GM21576 (cell line): Measurements from ENCODE around the gene FOXR1.
"Not testable (repeated sequence)": the region's sequence is repeated elsewhere in the genome, so short reads cannot be mapped to it uniquely, and the experiment has no call there.

Source experiments
- ATAC-seq: cut with Tn5 transposase; IDR thresholded peaks from one replicate; pipeline ENCODE4 v1.9.1; 2021; ENCODE audit warnings: mild to moderate bottlenecking, moderate library complexity; ENCODE audit not compliant: unreplicated experiment

FOXR1 gene

DNA sequence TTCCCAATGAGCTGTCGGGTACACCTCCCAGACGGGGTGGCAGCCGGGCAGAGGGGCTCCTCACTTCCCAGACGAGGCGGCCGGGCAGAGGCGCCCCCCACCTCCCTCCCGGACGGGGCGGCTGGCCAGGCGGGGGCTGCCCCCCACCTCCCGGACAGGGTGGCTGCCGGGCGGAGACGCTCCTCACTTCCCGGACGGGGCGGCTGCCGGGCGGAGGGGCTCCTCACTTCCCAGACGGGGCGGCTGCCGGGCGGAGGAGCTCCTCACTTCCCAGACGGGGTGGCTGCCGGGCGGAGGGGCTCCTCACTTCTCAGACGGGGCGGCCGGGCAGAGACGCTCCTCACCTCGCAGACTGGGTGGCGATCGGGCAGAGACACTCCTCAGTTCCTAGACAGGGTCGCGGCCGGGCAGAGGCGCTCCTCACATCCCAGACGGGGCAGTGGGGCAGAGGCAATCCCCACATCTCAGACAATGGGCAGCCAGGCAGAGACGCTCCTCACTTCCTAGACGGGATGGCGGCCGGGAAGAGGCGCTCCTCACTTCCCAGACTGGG, 20.0 kb downstream of the FOXR1 start:
- ATAC-seq = not testable (repeated sequence)

DNA sequence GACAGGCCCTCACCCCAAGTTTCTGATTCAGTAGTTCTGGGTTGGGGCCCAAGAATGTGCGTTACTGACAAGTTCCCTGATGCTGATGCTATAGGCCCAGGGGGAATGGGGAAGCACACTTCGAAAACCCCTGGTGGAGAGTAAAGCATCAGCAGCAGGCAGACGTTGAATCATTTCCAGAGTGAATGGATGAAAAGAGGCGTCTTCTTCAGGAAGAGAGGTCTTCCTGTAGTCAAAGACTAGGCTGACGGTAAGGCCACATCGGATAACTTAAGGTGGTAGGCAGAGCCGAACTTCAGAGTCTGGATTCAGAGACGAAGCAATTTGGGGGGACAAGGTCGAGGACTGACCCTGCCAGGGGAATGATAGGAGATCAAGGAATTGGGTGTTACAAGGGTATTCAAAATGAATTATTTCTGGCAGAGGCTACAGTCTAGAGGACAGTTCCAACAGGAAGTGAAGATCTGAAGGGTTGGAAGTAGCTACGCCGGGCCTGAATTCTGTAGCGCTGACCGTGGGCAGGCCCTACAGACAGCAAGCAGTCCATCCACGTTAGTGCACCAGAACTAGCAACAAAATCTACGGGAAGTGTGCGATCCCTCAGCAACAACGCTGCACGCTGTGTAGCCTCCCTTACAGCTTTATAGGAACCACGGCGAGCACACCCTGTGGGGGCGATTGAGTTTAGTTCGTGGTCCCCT, 25.5 kb downstream of the FOXR1 start:
- peak; percentile 11 for ATAC-seq

DNA sequence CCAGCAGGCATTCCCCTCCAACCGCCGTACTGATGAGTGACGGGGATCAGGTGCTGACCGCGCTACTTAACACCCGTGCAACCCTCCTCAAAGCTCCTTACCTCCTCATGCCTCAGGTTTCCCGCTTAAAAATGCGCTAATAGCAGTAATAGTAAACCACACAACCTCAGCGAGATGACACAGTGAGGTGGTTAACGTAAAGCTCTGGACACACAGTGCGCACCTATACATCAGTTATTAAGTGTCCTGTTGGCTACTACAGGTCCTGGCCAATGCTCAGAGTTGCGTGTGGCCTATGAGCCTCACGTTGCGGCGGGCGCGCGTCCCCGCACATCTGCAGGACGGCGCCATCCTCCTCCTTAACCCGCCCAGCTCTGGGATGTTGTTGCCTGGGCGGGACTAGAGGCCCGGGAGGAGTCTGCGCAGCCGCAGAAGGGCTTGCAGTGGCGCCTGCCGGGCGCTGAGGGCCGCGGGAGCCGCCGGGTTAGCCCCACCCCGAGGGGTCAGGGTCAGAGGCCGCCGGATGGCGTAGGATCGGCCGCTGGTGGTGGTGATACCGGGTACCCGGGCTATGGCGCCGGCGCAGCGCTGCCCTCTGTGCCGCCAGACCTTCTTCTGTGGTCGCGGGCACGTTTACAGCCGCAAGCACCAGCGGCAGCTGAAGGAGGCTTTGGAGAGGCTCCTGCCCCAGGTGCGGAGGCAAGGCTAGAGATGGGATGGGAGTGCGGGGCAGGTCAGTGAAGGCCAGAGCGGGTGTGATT, 26.2 kb downstream of the FOXR1 start, which contains the start of gene CENATAC:
Gene CENATAC (plus strand): TSS at position 512 of the 761 bp plus-strand sequence. CDS start 60 bp downstream, at position 572.
- peak; percentile 90 for ATAC-seq

DNA sequence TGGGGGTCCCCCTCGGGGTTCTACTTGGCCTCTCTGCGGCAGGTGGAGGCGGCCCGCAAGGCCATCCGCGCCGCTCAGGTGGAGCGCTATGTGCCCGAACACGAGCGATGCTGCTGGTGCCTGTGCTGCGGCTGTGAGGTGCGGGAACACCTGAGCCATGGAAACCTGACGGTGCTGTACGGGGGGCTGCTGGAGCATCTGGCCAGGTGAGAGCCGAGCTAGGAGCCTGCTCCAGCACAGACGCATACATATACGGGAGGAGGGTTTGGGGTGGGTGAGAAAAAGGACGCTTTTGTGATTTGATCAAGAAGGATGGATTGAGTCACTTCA, 26.8 kb downstream of the FOXR1 start:
- ATAC-seq = peak; percentile 17

DNA sequence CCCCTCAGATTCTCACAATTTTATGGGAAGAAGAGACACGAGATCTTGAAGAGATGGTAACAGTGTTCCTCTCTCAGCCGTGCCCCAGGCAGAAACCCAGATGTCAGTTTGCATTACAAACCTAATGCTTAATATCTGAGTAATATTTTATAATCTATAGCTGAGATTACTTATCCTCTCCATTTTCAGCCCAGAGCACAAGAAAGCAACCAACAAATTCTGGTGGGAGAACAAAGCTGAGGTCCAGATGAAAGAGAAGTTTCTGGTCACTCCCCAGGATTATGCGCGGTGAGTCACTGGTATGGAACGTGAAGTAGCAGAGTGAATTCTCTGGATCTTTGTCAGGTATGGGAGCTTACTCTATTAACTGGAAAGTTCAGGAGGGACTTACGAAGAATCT, 27.3 kb downstream of the FOXR1 start:
- no peak for ATAC-seq

DNA sequence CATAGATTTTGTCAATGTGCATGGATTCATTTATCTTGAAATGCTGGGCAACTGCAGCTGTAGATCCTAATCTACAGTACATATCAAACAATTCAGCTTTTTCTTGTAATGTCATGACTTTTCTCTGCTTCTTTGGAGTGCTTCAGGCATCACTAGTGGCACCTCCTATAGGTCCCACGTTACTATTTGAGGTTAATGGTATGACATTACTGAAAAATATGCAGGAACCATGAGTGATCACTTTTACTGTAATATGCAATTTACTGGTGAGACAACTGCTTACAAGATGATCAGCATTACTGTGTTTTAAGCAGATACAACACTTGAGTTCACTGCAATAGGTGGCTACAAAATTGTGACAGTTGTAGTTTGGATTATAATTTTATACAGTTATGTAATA, 29.3 kb downstream of the FOXR1 start:
- ATAC-seq = no peak

DNA sequence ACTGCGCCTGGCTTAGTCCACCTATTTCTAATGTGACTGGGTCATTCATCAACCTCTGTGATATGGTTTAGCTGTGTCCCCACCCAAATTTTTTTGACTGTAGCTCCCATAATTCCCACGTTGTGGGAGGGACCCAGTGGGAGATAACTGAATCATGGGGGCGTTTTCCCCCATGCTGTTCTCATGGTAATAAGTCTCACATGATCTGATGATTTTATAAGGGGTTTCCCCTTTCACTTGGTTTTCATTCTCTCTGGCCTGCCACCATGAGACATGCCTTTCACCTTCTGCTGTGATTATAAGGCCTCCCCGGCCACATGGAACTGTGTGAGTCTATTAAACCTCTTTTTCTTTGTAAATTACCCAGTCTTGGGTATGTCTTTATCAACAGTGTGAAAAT, 35.1 kb downstream of the FOXR1 start:
- no peak for ATAC-seq

DNA sequence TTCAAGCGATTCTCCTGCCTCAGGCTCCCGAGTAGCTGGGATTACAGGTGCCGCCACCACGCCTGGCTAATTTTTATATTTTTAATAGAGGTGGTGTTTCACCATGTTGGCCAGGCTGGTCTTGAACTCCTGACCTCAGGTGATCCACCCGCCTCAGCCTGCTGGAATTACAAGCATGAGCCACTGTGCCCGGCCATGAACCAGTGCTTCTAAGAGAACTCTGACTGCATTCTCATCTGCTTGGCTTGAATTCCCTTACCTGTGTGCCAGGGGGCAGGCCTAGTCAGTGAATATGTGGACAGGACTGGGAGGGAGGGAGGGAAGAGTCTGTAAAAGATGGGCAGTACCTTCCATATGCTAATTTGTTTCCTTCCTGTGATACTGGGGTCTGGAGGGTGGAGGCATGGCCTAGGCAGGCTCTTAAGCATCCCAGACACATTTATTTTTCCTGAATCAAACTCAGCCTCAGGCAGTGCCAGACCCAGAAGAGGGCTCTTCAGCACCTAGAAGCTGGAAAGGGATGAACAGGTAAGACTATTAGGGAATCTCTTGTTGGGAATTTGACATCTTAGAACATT, 40.0 kb downstream of the FOXR1 start:
- no peak for ATAC-seq

DNA sequence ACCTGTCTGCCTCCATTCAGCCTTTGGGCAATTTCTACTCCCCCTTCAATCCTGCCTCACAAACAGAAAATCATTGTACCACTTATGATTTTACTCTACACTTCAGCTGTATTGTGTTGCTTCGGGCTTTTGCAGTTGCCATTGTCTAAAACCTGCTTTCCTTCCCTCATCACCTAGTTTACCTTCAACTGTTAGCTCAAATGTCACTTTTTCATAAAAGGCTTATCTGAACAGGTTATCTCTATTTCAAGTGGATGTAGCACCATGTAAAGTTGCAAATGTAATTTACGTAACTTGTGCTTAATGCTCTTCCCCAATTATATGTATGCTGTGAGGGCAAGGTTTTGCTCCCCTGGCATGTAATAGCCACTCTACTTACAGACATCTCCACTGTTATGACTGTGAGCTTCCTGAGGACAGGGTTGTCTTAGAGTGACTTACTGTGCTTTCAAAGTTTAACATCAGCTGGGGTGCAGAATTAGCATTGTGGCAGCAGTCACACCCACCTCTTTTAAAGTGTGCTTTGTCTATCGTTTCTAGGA, 41.1 kb downstream of the FOXR1 start:
- no peak for ATAC-seq

DNA sequence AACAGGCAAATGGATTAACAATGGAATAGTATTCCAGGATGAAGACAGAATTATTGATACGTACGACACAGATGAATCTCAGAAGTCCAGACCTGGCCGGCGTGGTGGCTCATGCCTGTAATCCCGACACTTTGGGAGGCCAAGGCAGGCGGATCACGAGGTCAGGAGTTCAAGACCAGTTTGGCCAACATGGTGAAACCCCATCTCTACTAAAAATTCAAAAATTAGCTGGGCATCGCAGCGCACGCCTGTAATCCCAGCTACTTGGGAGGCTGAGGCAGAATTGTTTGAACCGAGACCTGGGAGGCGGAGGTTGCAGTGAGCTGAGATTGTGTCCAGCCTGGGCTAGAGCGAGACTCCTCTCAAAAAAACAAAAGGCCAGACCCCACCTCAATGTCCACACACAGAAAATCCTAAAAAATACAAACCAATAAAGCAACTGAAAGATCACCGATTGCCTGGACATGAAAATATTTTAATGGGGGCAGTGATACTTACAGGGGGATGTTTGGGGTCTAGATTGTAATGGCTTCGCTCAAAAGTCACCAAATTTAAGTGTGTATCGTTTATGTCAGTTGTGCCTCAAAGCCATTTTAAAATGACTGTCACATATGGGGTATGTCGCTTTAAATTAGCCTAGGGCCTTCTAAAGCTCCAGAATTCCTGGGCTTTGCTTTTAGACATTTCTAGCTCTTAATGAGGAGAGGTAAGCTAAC, 42.8 kb downstream of the FOXR1 start:
- no peak for ATAC-seq

DNA sequence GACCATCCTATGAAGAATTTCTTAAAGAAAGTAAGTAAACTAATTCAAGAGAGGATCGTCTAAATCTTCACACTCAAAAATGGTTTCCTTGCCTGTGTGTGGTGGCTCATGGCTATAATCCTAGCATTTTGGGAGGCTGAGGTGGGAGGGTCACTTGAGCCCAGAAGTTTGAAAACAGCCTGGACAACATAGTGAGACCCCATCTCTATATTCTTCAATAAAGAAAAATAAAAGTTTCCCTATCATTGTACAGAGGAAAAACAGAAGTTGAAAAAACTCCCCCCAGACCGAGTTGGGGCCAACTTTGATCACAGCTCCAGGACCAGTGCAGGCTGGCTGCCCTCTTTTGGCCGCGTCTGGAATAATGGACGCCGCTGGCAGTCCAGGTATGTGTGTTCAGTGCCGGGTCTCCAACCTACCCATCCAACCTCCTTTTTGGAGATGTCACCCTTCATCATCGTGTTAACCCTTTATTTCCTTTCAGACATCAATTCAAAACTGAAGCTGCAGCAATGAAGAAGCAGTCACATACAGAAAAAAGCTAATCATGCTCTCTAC, 43.6 kb downstream of the FOXR1 start:
- ATAC-seq = no peak

DNA sequence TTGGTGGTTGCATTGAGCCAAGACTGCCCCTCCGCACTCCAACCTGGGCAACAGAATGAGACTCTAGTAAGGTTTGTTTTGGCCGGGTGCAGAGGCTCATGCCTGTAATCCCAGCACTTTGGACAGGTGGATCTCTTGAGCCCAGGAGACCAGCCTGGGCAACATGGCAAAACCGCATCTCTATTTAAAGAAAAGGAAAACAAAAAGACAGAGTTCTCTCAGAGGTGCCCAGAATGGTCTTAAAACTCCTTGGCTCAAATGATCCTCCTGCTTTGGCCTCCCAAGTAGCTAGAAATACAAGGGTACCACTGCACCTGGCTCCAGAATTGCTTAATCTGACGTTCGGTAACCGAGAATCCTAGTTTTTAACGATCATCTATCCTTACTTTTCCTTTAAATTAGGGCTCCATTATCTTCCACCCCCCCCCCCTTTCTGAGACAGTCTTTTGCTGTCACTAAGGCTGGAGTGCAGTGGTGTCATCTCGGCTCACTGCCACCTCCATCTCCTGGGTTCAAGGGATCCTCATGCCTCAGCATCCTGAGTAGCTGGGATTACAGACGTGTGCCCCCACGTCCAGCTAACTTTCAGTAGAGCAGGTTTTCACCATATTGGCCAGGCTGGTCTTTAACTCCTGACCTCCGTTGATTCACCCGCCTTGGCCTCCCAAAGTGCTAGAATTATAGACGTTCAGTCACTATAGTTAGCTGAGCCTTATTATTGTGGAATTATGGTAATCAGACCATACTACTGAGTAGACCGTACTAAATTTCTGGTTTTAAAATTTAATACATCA, 44.9 kb downstream of the FOXR1 start:
- no peak for ATAC-seq

DNA sequence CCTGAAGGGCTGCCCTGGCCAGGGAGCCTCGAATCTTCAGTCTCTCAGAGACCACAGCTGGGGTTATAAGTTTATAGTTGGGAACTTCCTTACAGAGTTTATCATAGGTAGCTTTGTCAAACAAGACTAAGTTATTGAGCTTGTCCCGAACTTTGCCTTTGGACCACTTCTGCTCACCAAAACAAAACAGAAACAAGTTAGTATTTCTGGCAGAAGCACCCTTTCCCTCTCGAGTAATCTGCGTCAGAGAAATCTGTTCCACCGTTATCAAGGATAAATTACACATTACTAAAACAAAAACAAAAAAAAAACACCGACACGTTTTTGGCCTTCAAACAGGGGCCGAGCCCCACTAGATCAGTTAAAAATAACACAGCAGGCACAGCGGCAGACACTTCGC, 45.8 kb downstream of the FOXR1 start:
- ATAC-seq = not testable (repeated sequence)

DNA sequence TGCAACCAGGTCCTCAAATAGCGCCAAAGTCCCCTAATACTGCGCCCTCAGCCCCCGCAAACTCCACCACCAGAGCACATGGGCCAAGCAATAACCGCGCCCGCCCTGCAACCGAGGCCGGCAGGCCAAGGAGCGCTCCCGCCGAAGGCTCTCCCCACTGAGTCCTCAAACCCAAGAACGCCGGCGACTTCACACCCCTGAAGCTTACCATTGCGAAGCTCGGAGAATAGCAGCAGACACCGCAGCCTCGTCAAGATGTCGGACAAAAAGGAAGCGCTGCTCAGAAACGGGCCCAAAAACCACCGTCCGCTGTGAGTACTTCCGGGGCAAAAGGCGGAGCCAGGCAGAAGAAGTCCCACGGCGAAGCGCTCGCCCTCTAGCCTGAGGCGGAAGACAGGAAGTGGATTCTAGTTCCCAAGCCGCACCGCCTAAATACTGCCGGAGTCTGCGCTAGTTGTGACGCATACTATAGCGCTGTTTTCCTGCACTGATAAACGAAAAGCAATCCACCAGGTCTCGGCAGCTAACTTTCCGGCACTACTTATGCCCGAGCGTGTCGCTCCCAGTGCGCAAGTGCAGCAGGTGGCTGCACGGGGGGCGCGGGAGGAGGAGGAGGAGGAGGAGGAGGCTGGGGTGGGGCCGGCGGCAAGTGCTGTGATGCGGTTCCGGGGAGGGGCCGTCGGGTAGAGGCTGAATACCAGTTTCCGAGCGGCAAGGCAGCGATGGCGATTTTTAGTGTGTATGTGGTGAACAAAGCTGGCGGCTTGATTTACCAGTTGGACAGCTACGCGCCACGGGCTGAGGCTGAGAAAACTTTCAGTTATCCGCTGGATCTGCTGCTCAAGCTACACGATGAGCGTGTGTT, 46.7 kb downstream of the FOXR1 start, which contains the start of the genes RPS25 and TRAPPC4:
Gene RPS25 (minus strand): TSS at position 270 of the 865 bp plus-strand sequence. CDS start 59 bp downstream, at position 211.
Gene TRAPPC4 (plus strand): TSS at position 693 of the 865 bp plus-strand sequence. CDS start 30 bp downstream, at position 723.
- peak; percentile 76 for ATAC-seq

DNA sequence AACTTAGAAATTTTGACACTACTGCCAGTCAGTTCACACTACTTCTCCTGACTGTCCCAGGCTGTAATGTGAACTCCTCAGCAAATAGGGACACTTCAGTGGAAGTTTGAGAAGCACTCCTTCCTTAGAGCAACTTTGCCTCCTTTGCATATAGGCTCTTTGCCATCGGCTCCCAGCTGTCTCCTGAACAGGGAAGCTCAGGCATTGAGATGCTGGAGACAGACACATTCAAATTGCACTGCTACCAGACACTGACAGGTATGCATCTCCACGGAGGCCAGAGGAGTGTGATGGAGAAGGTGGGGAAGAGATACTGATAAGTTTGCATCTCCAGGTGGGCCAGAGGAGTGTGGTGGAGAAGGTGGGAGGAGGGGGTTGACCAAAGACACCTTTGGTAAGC, 48.4 kb downstream of the FOXR1 start:
- no peak for ATAC-seq

DNA sequence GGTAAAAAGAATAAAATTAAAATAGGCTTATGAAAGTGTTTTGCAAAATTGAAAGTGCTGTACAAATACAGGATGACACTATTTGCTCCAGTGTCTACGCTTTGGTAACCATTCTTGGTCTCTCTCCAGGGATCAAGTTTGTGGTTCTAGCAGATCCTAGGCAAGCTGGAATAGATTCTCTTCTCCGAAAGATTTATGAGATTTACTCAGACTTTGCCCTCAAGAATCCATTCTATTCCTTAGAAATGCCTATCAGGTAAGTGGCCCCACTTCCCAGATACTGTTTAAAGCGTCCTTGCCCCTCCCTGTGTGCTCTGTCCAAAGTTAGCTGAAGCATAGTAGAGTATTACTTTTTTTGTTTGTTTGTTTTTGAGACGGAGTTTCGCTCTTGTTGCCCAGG, 50.1 kb downstream of the FOXR1 start:
- no peak for ATAC-seq

DNA sequence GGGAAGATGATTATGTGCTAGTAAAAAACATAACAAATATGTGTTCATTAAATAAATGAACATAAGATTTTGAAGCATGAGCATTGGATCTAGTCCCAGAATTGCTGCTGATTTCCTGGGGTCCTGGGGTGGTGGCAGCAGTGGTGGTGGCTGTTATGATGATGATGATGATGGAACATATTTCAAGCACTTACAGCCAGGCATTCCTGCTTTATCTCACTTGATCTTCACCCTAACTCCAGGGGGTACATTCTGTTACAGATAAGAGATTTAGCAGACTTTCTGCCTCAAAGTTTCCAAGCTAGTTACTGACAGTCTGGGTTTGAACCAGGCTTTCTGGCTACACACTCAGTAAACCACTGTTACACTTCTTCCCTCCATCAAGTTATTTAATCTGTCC, 52.2 kb downstream of the FOXR1 start:
- no peak for ATAC-seq

DNA sequence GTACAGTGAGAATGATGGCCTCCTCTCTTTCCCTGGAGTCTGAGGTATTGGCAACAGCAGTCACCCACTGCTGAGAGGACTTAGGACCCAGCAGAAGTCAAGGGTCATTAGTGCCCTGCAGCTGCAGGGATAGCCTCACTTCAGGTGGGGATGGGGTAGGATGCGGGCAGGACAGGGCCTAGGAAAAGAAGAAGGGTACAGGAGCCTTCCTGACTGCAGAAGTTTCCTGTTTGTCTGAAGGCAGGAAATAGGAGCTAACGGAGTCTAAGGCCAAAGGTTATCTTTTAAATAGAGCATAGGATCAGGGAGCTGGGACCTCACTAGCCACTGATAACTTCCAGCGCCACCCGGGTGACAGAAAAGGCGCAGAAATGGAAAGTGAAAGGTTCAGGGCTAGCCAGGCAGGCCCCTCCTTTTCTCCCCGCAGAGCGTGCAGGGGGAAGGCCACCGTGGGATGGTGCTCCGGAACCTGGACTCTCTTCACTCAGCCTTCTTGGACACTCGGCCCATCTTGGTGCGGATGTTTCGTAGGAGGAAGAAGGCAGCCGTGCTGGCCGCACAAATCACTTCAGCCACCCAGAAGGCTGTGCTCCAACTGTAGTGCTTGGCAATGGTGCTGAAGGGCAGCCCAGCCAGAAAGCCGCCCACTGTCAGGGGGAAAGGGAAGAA, 53.0 kb downstream of the FOXR1 start:
- no peak for ATAC-seq
